ENCODE results near the gene ZKSCAN4.

- TF ChIP-seq EZH2 (IDR thresholded peaks at IDR 0.05; ENCODE audit: borderline replicate concordance, control insufficient read depth, low read depth, low read length) (no peak), ZZZ3 (IDR thresholded peaks at IDR 0.05; ENCODE audit: control insufficient read depth, insufficient read length, low read depth) (no peak), CTCF (IDR thresholded peaks at IDR 0.05 in 2 of 3, conservative IDR thresholded peaks at IDR 0.05 in 1 of 3; ENCODE audit: control insufficient read depth in 2 of 3, extremely low read depth in 1 of 3, insufficient read depth in 1 of 3, low read depth in 3 of 3, low read length in 3 of 3) (no peak), POLR2A (IDR thresholded peaks at IDR 0.05; ENCODE audit: low read depth, low read length) (no peak), ZNF274 (IDR thresholded peaks at IDR 0.05; ENCODE audit: insufficient read depth, insufficient read length) (no peak), RAD51 (IDR thresholded peaks at IDR 0.05) (no peak), CHD1 (IDR thresholded peaks at IDR 0.05; ENCODE audit: low read depth, low read length) (no peak), TCF12 (IDR thresholded peaks at IDR 0.05; ENCODE audit: low read depth, low read length) (no peak), POLR2AphosphoS5 (IDR thresholded peaks at IDR 0.05; ENCODE audit: low read length) (no peak), ZBTB33 (IDR thresholded peaks at IDR 0.05) (no peak)
- TF ChIP-seq, protein P1, sequence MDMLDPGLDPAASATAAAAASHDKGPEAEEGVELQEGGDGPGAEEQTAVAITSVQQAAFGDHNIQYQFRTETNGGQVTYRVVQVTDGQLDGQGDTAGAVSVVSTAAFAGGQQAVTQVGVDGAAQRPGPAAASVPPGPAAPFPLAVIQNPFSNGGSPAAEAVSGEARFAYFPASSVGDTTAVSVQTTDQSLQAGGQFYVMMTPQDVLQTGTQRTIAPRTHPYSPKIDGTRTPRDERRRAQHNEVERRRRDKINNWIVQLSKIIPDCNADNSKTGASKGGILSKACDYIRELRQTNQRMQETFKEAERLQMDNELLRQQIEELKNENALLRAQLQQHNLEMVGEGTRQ (IDR thresholded peaks at IDR 0.05; ENCODE audit: borderline replicate concordance, low read depth, low read length), result no peak
- TF ChIP-seq, protein P2, sequence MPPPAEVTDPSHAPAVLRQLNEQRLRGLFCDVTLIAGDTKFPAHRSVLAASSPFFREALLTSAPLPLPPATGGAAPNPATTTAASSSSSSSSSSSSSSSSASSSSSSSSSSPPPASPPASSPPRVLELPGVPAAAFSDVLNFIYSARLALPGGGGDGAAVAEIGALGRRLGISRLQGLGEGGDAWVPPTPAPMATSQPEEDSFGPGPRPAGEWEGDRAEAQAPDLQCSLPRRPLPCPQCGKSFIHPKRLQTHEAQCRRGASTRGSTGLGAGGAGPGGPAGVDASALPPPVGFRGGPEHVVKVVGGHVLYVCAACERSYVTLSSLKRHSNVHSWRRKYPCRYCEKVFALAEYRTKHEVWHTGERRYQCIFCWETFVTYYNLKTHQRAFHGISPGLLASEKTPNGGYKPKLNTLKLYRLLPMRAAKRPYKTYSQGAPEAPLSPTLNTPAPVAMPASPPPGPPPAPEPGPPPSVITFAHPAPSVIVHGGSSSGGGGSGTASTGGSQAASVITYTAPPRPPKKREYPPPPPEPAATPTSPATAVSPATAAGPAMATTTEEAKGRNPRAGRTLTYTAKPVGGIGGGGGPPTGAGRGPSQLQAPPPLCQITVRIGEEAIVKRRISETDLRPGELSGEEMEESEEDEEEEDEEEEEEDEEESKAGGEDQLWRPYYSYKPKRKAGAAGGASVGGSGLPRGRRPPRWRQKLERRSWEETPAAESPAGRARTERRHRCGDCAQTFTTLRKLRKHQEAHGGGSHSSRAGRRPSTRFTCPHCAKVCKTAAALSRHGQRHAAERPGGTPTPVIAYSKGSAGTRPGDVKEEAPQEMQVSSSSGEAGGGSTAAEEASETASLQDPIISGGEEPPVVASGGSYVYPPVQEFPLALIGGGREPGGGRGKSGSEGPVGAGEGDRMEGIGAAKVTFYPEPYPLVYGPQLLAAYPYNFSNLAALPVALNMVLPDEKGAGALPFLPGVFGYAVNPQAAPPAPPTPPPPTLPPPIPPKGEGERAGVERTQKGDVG (CRISPR knock-in tag; IDR thresholded peaks at IDR 0.05), result no peak
Measured at GRCh38 chr6:28215425-28215824, 36.6 kb downstream of the ZKSCAN4 start.

All from GM12878 (cell line).